GM18517 (cell line): Measurements from ENCODE around the gene NIBAN1.
"Not testable (repeated sequence)": the region's sequence is repeated elsewhere in the genome, so short reads cannot be mapped to it uniquely, and the experiment has no call there.

Experiments used
- ATAC-seq: cut with Tn5 transposase; IDR thresholded peaks from one replicate; pipeline ENCODE4 v1.9.1; 2021; ENCODE audit warnings: mild to moderate bottlenecking, moderate library complexity; ENCODE audit not compliant: unreplicated experiment

NIBAN1 gene

DNA sequence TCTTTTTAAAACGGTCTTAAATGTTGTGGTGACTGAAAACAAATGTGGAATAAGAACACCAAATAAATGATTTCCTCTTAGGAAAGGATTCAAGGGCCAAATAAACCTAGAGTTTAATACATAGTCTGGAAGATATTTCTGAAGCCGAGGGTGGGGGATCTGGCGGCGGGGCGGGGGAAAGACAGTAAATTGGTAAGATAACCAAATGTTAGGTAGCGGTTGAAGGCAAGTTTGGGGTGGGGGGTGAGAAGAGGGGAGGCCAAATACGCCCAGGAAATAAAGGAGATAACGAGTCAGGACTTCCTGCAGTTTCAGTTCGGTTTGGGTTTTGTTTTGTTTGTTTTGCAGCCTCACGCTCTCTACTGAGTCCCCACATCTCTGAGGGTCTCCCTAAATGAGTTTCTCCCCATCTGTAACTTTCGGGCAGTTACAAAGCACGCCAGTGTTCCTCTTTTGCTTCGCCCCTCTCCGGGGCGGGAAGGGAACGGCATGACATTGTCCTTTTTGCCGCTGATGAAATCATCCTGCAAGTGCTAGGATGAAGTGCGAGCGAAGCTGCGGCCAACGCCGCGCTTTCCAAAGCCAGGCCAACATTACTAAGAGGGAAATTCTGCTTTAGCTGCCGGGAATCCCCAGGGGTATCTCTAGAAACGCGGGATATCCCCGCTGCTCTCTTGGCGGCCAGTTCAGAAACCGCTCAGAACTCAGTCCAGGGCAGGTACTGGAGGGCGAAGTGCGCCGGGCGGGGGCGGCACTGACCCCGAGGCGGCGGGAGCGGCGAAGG is 844 bp downstream of the NIBAN1 start:
- ATAC-seq, result peak; percentile 62

DNA sequence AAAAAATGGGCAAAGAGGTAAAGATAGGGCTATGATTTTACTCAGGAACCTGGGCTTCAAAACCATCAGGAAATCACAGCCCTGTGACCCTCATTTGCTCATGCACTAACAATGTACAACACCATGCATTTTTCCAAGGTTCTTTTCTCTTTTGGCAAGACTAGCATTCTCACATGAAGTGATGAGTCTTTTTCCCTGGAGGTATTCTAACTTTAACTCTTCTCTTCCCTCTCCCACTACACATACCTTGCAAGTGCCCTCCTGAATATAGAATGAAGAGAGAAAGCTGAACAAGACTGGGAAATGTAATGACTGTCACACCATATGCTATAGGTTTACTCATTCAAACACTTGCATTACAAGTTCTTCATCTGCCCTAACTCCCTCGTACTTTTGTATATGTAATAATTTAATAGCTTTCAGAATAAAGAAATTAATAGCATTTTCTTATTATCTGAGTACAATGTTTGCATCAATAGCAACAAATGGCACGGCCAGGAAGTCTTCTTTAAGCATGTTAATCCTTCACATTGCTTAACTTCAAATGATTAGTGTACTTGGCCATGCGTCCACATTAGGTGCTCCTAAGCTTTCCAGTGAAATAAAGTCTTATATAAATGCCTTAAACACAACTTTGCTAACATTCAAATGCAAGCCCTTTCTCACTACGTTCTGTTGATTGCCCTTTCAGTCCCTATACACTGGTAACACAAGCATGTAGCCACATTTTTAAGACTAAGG is 1.8 kb downstream of the NIBAN1 start:
- no peak for ATAC-seq

GRCh38 chr1:184971522-184972265 is 2.6 kb downstream of the NIBAN1 start:
- ATAC-seq, result no peak

DNA sequence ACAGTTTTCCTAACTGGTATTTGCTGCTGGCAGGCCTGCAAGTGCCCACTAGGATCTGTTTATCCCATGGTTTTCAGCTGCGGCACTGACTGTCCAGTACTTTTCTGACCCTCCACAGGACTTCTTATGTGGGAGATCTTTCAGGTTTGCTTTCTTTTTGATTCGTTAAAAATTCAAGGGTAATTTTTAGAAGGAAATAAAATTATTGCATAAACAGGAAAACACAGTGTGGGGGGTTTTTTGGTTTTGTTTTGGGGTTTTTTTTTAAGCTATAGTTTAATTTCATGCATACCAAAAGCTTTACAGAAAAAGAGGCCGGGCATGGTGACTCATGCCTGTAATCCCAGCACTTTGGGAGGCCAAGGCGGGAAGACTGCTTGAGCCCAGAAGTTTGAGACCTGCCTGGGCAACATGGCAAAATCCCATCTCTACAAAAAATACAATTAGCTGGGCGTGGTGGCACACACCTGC is 3.6 kb downstream of the NIBAN1 start:
- no peak for ATAC-seq

GRCh38 chr1:184966989-184967388 is 7.3 kb downstream of the NIBAN1 start:
- ATAC-seq, result no peak

DNA sequence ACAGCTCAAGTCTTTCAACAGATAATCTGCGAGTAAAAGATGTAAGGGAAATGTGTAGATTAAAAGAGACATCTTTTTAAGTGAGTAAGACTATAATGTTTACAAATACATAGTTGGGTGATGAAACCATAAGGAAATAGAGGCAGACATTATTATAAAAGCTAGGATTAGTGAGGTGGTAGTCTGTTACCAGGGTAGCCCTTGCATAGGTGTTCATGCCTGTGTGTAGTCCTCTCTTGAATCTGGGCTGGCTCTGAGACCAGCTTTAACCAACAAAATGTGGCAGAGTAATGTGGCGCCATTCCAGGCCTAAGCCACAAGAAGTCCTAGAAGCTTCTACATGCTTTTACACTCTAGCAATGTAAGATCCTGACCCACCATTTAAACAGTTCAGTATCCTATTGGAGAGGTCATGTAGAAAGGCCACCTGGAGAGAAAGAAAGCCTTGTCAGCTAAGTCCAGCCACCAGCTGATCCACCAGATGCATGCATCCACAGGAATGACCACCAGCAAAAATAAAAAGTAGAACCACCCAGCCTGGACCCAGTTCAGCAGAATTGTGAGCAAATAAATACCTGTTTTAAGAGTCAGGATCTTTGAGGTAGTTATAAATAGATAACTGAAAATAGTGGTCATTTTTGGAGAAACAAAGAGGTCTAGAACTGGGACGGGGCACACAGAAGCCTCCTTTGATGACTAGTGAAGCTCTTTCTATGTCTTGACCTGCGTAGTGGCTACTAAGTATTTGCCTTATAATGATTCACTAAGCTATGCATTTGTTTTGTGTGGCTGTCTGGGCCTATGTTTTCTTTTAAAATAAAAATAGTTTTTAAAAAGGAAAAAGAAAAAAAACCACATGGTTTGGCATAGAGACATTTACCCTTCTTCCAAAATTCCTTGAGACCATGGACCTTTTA is 8.1 kb downstream of the NIBAN1 start:
- no peak for ATAC-seq

DNA sequence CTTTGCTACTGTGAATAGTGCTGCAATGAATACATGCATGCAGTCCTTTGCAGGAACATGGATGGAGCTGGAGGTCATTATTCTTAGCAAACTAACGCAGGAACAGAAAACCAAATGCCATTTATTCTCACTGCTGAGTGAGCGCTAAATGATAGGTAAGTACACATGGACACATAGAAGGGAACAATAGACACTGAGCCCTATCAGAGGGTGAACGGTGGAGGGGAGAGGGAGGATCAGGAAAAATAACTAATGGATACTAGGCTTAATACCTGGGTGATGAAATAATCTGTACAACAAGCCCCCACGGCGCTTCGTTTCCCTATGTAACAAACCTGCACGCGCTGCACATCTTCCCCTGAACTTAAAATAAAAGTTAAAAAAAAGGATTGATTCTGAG is 8.9 kb downstream of the NIBAN1 start:
- ATAC-seq, result no peak

DNA sequence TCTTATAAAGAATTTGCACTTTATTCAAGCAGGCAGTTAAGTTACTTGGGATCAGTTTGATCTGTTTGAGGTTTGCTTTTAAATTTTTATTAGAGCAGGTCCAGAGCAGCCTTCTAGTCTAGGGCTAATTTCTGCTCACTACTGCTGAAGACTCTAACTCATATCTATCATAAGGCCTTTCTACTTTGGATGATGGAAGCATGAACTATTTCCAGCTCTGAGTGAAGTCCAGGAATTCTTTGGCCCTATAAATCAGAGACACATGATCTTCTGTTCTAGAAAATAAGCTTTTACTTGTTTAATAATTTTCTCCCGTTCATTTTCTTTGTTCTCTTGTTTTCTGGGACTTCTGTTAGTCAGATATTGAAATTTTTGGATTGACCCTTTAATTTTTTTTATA is 14.7 kb downstream of the NIBAN1 start:
- no peak for ATAC-seq

- ATAC-seq, result no peak
These were observed 15.6 kb downstream of the NIBAN1 start for GRCh38 chr1:184958554-184959353.

DNA sequence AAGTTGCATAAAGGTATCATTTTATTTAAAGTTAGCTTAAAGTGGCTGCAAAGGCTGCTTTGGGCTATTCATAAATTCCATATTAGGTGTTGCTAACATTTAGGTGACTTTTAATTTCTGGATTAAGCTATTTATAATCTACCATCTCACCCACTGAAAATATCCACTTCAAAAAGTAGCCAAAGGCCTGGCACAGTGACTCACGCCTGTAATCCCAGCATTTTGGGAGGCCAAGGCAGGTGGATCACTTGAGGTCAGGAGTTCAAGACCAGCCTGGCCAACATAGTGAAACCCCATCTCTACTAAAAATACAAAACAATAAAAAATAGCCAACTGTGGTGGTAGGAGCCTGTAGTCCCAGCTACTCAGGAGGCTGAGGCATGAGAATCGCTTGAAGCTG is 16.4 kb downstream of the NIBAN1 start:
- ATAC-seq, result not testable (repeated sequence)

DNA sequence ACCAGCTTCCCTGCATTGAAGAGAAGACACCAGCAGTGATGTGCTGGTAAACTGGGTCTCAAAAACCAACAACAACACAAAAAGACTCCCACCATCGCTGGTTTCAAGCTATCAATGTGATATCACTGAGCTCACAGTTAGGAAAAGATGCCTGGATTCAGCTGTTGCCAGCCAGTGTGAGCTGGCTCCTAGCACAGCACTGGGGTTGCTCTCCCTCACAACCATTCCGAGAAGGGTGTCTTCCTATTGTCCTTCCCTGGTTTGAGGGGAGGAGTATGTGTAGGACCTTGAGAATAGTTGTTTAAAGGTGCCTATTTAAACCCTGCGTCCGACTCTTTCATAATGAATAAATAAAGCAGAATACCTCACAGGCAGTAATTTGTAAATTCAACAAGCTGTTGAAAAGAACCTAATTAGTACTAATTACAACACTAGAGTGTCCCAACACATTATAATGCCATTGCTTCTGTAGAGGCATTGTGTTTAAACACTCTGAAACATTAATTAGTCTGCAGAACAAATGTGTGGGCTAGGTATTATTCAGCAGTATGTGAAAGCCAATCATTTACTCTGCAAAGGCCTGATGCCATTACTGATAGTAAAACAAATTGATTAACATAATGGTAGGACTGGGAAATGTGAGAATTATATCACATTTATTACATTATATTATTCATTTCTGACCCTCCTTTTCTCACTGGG is 17.2 kb downstream of the NIBAN1 start:
- no peak for ATAC-seq

- ATAC-seq, result no peak
These were observed 19.9 kb downstream of the NIBAN1 start for GRCh38 chr1:184954232-184954995.

- no peak for ATAC-seq
These were observed 20.6 kb downstream of the NIBAN1 start for GRCh38 chr1:184953600-184954219.

DNA sequence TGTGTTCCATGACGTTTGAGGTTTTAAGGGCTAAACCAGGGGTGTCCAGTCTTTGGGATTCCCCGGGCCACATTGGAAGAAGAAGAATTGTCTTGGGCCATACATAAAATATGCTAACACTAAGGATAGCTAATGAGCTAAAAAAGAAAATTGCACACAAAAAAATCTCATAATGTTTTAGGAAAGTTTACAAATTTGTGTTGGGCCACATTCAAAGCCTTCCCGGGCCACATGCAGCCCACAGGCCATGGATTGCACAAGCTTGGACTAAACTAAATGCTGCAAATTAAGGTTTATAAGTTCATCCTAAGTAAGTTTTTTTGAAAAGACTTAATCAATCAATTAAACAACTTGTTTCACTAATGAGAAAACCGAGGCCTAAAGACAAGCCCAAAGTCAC is 21.9 kb downstream of the NIBAN1 start:
- no peak for ATAC-seq

GRCh38 chr1:184951788-184952187 is 22.5 kb downstream of the NIBAN1 start:
- no peak for ATAC-seq

GRCh38 chr1:184950906-184951305 is 23.4 kb downstream of the NIBAN1 start:
- ATAC-seq, result no peak

GRCh38 chr1:184950227-184950626 is 24.1 kb downstream of the NIBAN1 start:
- no peak for ATAC-seq
